Panc1 (cell line): ENCODE measurements around the gene ADSL.

Source experiments
- CTCF ChIP-seq: fragments of 450-650 bp; IDR thresholded peaks from 2 replicates; pipeline ENCODE4 v1.5.1; 2017; ENCODE audit warnings: mild to moderate bottlenecking
- POLR2AphosphoS5 ChIP-seq: IDR thresholded peaks from 2 replicates; pipeline ENCODE4 v1.6.1; 2012; ENCODE audit warnings: mild to moderate bottlenecking, low read depth, low read length, moderate library complexity
- REST ChIP-seq, 2 experiments: IDR thresholded peaks; 2 replicates each; pipeline ENCODE4 v1.6.1; 2011 to 2012; ENCODE audit warnings: low read depth in 2 of 2, control low read depth in 1 of 2, low read length in 1 of 2, mild to moderate bottlenecking in 1 of 2, moderate library complexity in 1 of 2; ENCODE audit not compliant: insufficient read depth in 1 of 2
- SIN3A ChIP-seq: IDR thresholded peaks from 2 replicates; pipeline ENCODE4 v1.6.1; 2012; ENCODE audit warnings: low read depth, mild to moderate bottlenecking, low read length, moderate library complexity, borderline replicate concordance; ENCODE audit not compliant: insufficient read depth

GRCh38 chr22:40432157-40432556, 85.9 kb downstream of the ADSL start:
- TF ChIP-seq CTCF: no peak
- no peak for TF ChIP-seq POLR2AphosphoS5
- TF ChIP-seq SIN3A: no peak
- no peak for TF ChIP-seq REST (IDR thresholded peaks at IDR 0.05; ENCODE audit: insufficient read depth in 1 of 2, low read depth in 2 of 2, low read length in 1 of 2)
